Lung (tissue), 12 donors: ENCODE measurements around the gene IL4. TPM values are rescaled to one million over a fixed set of nuclear protein-coding genes. Genes with fewer than 3 reads are reported as not detected.

ENCODE experiments used
- ATAC-seq: fragments of 200-7000 bp; cut with Tn5 transposase; one replicate; pipeline ENCODE4 v1.9.1; 2020; ENCODE audit warnings: moderate number of reproducible peaks; ENCODE audit not compliant: insufficient read depth, low FRiP score
- DNase-seq, 3 donors: peaks; one replicate each; pipeline ENCODE4 v3.0.0-alpha.2; 2013 to 2017
- H3K27ac ChIP-seq, 2 donors: one replicate each; pipeline ENCODE4 v1.5.1; 2013; ENCODE audit warnings: mild to moderate bottlenecking in 2 of 2, moderate library complexity in 2 of 2, control low read depth in 1 of 2, inconsistent platforms in 1 of 2, low read depth in 1 of 2, low read length in 1 of 2
- H3K27me3 ChIP-seq, 3 donors: one replicate each; pipeline ENCODE4 v1.5.1; 2013; ENCODE audit warnings: low read length in 2 of 3; ENCODE audit not compliant: control insufficient read depth in 3 of 3, insufficient read depth in 3 of 3
- H3K36me3 ChIP-seq, 4 donors: one replicate each; pipeline ENCODE4 v1.5.1; 2013; ENCODE audit warnings: low read length in 4 of 4, mild to moderate bottlenecking in 1 of 4, moderate library complexity in 1 of 4; ENCODE audit not compliant: control insufficient read depth in 4 of 4, insufficient read depth in 4 of 4
- H3K4me1 ChIP-seq, 5 donors: one replicate each; pipeline ENCODE4 v1.5.1; 2013; ENCODE audit warnings: low read length in 5 of 5, mild to moderate bottlenecking in 2 of 5, moderate library complexity in 1 of 5; ENCODE audit not compliant: control insufficient read depth in 5 of 5, insufficient read depth in 5 of 5
- H3K4me3 ChIP-seq: one replicate; pipeline ENCODE4 v1.5.1; 2013; ENCODE audit warnings: mild to moderate bottlenecking, control low read depth, moderate library complexity
- H3K9ac ChIP-seq, 2 donors: one replicate each; pipeline ENCODE4 v1.5.1; 2013; ENCODE audit warnings: low read length in 2 of 2, control low read depth in 1 of 2; ENCODE audit not compliant: insufficient read depth in 1 of 2
- H3K9me3 ChIP-seq, 4 donors: one replicate each; pipeline ENCODE4 v1.5.1; 2013; ENCODE audit warnings: low read length in 3 of 4, mild to moderate bottlenecking in 1 of 4, moderate library complexity in 1 of 4; ENCODE audit not compliant: control insufficient read depth in 4 of 4, insufficient read depth in 3 of 4
- WGBS, 2 donors: extraction: QIAGEN DNeasy Blood & Tissue Kit; methylation state at CpG; one replicate each; pipeline ENCODE4 v1.1.7; 2013; 5-methylcytosine and 5-hydroxymethylcytosine counted together
- polyA plus RNA-seq, 2 donors: library from polyadenylated mRNA; stranded (reverse); fragments of 200-250 nt; gene quantifications; one replicate each; pipeline ENCODE4 v1.2.1, GENCODE V29; 2013
- total RNA-seq, 2 donors: library from RNA; depleted of rRNA in 1 of 2; stranded (reverse); fragments of >200 nt in 1 of 2; gene quantifications; one replicate each; pipeline ENCODE4 v1.2.1, GENCODE V29; 2014 to 2021
- TF ChIP-seq, protein P1 (sequence below): IDR thresholded peaks from 2 replicates; pipeline ENCODE4 v1.5.1; 2012; ENCODE audit warnings: mild to moderate bottlenecking; ENCODE audit errors: control extremely low read depth, extremely low read depth
- donor health status: control.
- donor health status: control.
- donor health status: Bipolar disorder and iron deficiency.
- donor health status: healthy.
- donor health status: DM: yes; HTN: yes; CAD: no.

The IL4 gene
- total and polyA plus RNA-seq, 4 donors: not detected

DNA sequence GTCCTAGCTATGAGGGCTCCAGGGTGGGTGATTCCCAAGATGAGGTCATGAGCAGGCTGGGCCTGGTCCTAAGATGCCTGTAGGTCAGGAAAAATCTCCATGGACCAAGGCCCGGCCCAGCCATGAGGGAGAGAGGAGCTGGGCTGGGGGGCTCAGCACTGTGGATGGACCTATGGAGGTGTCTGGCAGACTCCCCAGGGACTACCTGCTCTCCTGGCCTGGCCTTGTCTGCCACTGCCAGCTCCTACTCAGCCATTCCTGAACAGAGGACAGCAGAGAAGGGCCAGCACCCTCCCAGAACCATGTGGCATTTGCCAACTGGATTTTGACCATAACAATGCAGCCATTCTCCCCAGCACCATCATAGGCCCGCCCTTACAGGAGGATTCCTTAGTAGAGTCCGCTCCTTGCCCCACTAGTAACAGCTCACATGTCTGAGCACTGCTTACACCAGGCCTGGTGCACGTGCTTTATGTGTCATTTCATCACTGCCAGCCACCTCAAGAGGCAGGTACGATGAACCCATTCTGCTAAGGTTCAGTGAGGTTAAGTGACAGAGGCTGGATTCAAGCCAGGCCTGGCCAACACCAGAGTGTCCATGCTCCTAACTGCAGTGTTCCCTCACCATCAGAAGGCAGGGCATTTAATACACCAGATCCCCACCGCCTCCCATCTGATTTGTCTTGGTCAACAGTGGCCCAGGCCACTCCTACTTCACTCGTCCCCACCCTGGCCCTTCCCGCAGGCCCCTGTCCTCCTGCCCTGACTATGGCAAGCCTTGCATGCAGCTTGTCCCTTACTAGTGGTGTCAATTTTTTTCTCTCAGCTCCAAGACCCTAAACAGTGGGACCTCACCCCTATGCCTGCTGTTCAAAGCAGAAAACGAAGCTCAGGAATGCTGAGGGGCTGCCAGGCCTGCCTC, 15.1 kb upstream of the IL4 start:
- H3K9ac ChIP-seq: no peak overlapping the region
- TF ChIP-seq, protein P1, sequence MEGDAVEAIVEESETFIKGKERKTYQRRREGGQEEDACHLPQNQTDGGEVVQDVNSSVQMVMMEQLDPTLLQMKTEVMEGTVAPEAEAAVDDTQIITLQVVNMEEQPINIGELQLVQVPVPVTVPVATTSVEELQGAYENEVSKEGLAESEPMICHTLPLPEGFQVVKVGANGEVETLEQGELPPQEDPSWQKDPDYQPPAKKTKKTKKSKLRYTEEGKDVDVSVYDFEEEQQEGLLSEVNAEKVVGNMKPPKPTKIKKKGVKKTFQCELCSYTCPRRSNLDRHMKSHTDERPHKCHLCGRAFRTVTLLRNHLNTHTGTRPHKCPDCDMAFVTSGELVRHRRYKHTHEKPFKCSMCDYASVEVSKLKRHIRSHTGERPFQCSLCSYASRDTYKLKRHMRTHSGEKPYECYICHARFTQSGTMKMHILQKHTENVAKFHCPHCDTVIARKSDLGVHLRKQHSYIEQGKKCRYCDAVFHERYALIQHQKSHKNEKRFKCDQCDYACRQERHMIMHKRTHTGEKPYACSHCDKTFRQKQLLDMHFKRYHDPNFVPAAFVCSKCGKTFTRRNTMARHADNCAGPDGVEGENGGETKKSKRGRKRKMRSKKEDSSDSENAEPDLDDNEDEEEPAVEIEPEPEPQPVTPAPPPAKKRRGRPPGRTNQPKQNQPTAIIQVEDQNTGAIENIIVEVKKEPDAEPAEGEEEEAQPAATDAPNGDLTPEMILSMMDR: no peak
- 89 to 94% methylated on average over 9 of the region's 9 CpGs for WGBS, 2 donors
- DNase-seq (no peak), ATAC-seq (no peak)
- no peak overlapping the region for H3K4me3 ChIP-seq
- H3K9me3 ChIP-seq: no peaks in the 10 kb centered on the region
- no peak overlapping the region for H3K27ac ChIP-seq
- peaks cover 0 to 19% (median 0%) of the 10 kb centered on the region in 5 donors for H3K4me1 ChIP-seq
- H3K36me3 ChIP-seq: no peaks in the 10 kb centered on the region
- peaks cover 0 to 25% (median 23%) of the 10 kb centered on the region in 3 donors for H3K27me3 ChIP-seq

DNA sequence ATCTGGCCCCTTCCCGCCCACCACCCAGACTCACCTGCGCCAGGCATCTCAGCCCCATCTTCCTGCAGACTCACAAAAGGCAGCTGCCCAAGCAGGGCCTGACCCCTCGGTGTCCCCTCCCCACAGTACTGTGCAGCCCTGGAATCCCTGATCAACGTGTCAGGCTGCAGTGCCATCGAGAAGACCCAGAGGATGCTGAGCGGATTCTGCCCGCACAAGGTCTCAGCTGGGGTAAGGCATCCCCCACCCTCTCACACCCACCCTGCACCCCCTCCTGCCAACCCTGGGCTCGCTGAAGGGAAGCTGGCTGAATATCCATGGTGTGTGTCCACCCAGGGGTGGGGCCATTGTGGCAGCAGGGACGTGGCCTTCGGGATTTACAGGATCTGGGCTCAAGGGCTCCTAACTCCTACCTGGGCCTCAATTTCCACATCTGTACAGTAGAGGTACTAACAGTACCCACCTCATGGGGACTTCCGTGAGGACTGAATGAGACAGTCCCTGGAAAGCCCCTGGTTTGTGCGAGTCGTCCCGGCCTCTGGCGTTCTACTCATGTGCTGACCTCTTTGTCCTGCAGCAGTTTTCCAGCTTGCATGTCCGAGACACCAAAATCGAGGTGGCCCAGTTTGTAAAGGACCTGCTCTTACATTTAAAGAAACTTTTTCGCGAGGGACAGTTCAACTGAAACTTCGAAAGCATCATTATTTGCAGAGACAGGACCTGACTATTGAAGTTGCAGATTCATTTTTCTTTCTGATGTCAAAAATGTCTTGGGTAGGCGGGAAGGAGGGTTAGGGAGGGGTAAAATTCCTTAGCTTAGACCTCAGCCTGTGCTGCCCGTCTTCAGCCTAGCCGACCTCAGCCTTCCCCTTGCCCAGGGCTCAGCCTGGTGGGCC, 13.9 kb upstream of the IL4 start:
- Histone ChIP-seq H3K36me3 (no peaks in the 10 kb centered on the region), H3K9ac (no peak overlapping the region), H3K27me3 (peaks cover 0 to 13% (median 11%) of the 10 kb centered on the region in 3 donors), H3K4me1 (peaks cover 0 to 24% (median 0%) of the 10 kb centered on the region in 5 donors), H3K27ac (no peak overlapping the region), H3K4me3 (no peak overlapping the region), H3K9me3 (no peaks in the 10 kb centered on the region)
- 92 to 93% methylated on average over 23 of the region's 23 CpGs for WGBS, 2 donors
- no peak for ATAC-seq
- DNase-seq: no peak
- TF ChIP-seq, protein P1: no peak

DNA sequence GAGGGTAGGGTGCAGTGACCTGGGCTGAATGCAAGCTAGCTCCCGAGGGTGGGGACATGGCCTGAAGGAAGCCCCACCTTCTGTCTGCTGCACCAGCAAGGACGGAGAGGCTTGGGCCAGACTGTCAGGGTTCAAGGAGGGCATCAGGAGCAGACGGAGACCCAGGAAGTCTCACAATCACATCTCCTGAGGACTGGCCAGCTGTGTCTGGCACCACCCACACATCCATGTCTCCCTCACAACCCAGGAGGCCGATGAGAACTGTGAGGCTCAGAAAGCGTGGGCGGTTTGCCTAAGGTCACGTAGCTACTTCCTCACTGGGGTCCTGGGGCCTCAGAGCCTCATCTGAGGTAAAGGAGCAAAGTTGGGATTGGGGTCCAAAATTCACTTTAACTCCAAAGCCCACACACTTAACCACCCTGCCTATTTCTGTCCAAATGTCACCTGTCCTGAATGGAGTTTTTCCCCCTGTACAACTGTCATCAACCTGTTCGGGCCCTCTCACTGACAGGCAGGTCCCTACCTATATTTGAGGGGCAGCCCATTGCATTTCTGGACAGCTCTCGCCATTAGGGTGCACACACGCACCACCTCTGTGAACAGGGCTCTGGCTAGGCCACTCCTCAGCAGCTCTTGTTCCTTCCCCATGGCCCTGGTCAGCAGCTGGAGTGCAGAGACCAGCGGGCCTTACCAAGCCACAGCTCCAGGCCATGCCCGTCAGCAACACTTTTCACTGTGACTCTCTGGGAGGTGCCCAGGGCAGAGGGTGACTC, 12.4 kb upstream of the IL4 start:
- Histone ChIP-seq H3K36me3 (no peaks in the 10 kb centered on the region), H3K9me3 (no peaks in the 10 kb centered on the region), H3K27ac (no peak overlapping the region), H3K4me3 (no peak overlapping the region), H3K4me1 (peaks cover 0 to 17% (median 0%) of the 10 kb centered on the region in 5 donors), H3K9ac (no peak overlapping the region), H3K27me3 (peaks cover 0 to 6% (median 4%) of the 10 kb centered on the region in 3 donors)
- no peak for DNase-seq
- WGBS, 2 donors: 85 to 86% methylated on average over 12 of the region's 12 CpGs
- no peak for ATAC-seq
- TF ChIP-seq, protein P1: no peak
